Adrenal gland (tissue), 12 donors: Measurements from ENCODE around the gene PPP2R2C. TPM values are rescaled to one million over a fixed set of nuclear protein-coding genes. Genes with fewer than 3 reads are reported as not detected.

Experiments used
- DNase-seq, 7 donors: peaks; one replicate each; pipeline ENCODE4 v3.0.0-alpha.2; 2019 to 2020
- H3K27ac ChIP-seq, 5 donors: fragments of 200-600 bp; sonication (generic) in 4 of 5; 1 replicate in 3 of 5; 2 replicates in 2 of 5; pipeline versions ENCODE4 v1.5.1 to v1.8.0; 2016 to 2020; ENCODE audit warnings: mild to moderate bottlenecking in 1 of 5
- H3K27me3 ChIP-seq: fragments of 200-600 bp; 2 replicates; pipeline ENCODE4 v1.8.0; 2021
- H3K36me3 ChIP-seq, 2 donors: fragments of 200-600 bp; replicated peaks in 1 of 2; 1 replicate in 1 of 2; 2 replicates in 1 of 2; pipeline versions ENCODE4 v1.5.1 to v1.8.0; 2018 to 2022
- H3K4me1 ChIP-seq, 2 donors: fragments of 200-600 bp; replicated peaks in 1 of 2; 1 replicate in 1 of 2; 2 replicates in 1 of 2; pipeline versions ENCODE4 v1.5.1 to v1.8.0; 2018 to 2021
- H3K4me3 ChIP-seq, 4 donors: fragments of 200-600 bp; sonication (generic) in 3 of 4; one replicate each; pipeline ENCODE4 v1.5.1; 2016 to 2018
- H3K9me3 ChIP-seq, 3 donors: fragments of 200-600 bp; sonication (generic) in 1 of 3; replicated peaks in 1 of 3; 1 replicate in 2 of 3; 2 replicates in 1 of 3; pipeline versions ENCODE4 v1.5.1 to v1.8.0; 2016 to 2021
- POLR2A ChIP-seq, 2 donors: fragments of 450-650 bp; IDR thresholded peaks; one replicate each; pipeline ENCODE4 v1.6.1; 2017; ENCODE audit warnings: antibody characterized with exemption in 2 of 2, mild to moderate bottlenecking in 2 of 2, moderate library complexity in 1 of 2
- WGBS, 4 donors: extraction: QIAGEN DNeasy Blood & Tissue Kit in 2 of 4; methylation state at CpG; one replicate each; pipeline versions ENCODE4 v1.1.5 to v1.1.7; 2013 to 2017; 5-methylcytosine and 5-hydroxymethylcytosine counted together
- intact Hi-C, 2 donors: fragments of 100-400 bp; cut with DNase I; formaldehyde crosslinking; loops; one replicate each; pipeline versions ENCODE4 v1.14.1 to v1.15.0; 2022 to 2023
- polyA plus RNA-seq, 3 donors: library from polyadenylated mRNA; stranded (reverse); fragments of 200-250 nt in 2 of 3; fragments of 350-450 nt in 1 of 3; fragmentation: Illumina TruSeq in 1 of 3; extraction: RNeasy Lipid Tissue Mini Kit (QIAGEN cat#74804) in 1 of 3; gene quantifications; one replicate each; pipeline ENCODE4 v1.2.3, GENCODE V29; 2013 to 2014
- total RNA-seq, 9 donors: library from RNA; depleted of rRNA in 4 of 9; stranded (reverse); fragments of >200 nt in 4 of 9; fragments of 120-200 nt in 1 of 9; fragmentation: NEBNext Ultra II Directional in 1 of 9; extraction: Animal tissue kit (Norgen Biotek cat#: 25700) in 1 of 9; gene quantifications; one replicate each; pipeline versions ENCODE4 v1.1.0 to v1.2.4, GENCODE V29; 2013 to 2023
- TF ChIP-seq, protein P1 (sequence below), 6 experiments: fragments of 450-650 bp in 4 of 6; fragments of 200-600 bp in 2 of 6; sonication (generic) in 1 of 6; IDR thresholded peaks; 1 replicate in 5 of 6; 2 replicates in 1 of 6; pipeline versions ENCODE4 v1.5.1 to v1.8.0; 2016 to 2021; ENCODE audit warnings: antibody characterized with exemption in 6 of 6, mild to moderate bottlenecking in 2 of 6, moderate library complexity in 1 of 6
- donor health status: healthy with polysubstance abuse.
- donor health status: Bipolar disorder and iron deficiency.
- donor health status: DM: yes; HTN: yes; CAD: no.
- donor health status: DM: no; HTN: no; CAD: no.
- donor health status: DM: no; HTN: no; CAD: no.
- donor health status: DM: yes; HTN: yes; CAD: no.

Gene PPP2R2C
- total and polyA plus RNA-seq, 12 donors: 0.17 to 7.2 (median 2.0) TPM; not detected in 3

DNA sequence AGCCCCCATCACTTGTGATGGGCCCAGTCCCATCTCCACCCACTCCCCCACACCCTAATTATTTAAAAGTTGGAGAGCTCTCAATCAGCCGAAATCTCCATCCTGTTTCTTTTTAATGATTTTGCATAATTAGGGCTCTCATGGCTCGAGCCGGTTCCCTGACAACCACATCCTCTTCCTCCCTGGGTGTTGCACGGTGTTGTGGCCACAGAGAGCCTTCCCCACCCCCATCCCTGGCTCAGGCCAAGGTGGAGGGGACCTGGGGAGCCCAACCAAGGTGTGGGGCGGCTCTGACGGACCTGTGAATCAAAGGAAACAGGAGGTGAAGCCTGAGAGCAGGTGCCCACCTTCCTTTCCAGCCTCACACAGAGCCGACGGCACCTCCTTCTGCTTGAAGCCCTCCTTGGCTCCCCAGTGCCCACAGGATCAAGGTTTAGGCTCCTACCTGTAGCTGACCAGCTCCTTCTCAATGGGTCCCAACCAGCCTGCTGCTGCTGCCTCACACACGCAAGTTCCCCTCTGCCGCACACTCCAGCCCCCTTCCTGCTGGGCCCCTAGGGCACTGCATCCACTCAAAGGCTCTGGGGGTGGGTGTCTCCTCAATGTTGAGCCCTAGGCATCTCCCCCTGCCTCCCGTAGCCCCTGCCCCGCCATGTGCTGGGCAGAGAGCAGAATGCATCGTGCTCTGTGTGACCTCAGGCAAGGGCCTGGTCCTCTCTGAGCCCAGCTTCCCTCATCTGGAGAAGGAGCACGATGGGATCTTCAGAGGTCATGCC is 134.1 kb downstream of the PPP2R2C start:
- Histone ChIP-seq H3K27ac (no peak overlapping the region), H3K27me3 (peaks cover 11% of the 10 kb centered on the region), H3K9me3 (no peaks in the 10 kb centered on the region), H3K4me1 (no peaks in the 10 kb centered on the region), H3K4me3 (no peak overlapping the region), H3K36me3 (no peaks in the 10 kb centered on the region)
- DNase-seq: no peak
- TF ChIP-seq, protein P1, sequence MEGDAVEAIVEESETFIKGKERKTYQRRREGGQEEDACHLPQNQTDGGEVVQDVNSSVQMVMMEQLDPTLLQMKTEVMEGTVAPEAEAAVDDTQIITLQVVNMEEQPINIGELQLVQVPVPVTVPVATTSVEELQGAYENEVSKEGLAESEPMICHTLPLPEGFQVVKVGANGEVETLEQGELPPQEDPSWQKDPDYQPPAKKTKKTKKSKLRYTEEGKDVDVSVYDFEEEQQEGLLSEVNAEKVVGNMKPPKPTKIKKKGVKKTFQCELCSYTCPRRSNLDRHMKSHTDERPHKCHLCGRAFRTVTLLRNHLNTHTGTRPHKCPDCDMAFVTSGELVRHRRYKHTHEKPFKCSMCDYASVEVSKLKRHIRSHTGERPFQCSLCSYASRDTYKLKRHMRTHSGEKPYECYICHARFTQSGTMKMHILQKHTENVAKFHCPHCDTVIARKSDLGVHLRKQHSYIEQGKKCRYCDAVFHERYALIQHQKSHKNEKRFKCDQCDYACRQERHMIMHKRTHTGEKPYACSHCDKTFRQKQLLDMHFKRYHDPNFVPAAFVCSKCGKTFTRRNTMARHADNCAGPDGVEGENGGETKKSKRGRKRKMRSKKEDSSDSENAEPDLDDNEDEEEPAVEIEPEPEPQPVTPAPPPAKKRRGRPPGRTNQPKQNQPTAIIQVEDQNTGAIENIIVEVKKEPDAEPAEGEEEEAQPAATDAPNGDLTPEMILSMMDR (IDR thresholded peaks at IDR 0.05): no peak
- intact Hi-C loops: loop anchor here in 1 of 2 donors (10.0 kb wide), 1 partner anchor 206 kb away; no protein-coding TSS in a partner anchor
- WGBS, 4 donors: 53 to 61% (median 59%) methylated on average over 9 to 14 of the region's 14 CpGs

DNA sequence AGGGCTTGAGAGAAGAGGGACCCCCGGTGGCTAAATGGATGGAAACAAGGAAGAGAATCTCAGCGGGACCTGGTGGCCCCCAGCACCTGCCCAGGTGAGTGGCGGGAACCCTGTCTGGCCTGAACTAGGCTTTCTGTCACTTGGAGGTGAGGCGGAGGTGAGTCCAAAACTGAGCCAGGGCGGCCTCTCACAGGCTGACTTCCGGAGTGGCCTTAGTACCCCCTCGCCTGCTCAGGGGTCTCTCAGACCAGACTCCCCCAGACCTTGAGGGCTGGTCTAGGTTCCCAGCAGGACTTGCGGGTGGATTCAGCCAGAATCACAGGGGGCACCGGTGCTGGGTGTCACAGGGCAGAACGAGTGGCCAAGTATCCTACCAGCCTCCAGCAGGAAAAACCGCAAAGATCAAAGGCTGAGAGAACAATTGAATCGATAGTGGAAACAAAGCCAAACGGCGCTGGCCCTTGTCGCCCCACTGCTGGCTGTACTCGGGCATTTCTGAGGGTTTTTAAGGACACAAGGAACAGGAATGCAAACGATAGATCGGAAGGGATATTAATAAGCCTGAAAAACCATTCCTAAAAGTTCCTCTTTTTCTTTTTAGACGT is 135.0 kb downstream of the PPP2R2C start:
- Histone ChIP-seq H3K36me3 (no peaks in the 10 kb centered on the region), H3K4me3 (no peak overlapping the region), H3K27me3 (peaks cover 11% of the 10 kb centered on the region), H3K4me1 (no peaks in the 10 kb centered on the region), H3K9me3 (no peaks in the 10 kb centered on the region), H3K27ac (no peak overlapping the region)
- TF ChIP-seq, protein P1 (IDR thresholded peaks at IDR 0.05): no peak
- no peak for TF ChIP-seq POLR2A (IDR thresholded peaks at IDR 0.05)
- intact Hi-C loops: loop anchor here in 1 of 2 donors (10.0 kb wide), 1 partner anchor 207 kb away; no protein-coding TSS in a partner anchor
- 33 to 41% (median 34%) methylated on average over 16 to 19 of the region's 19 CpGs for WGBS, 4 donors
- no peak for DNase-seq

DNA sequence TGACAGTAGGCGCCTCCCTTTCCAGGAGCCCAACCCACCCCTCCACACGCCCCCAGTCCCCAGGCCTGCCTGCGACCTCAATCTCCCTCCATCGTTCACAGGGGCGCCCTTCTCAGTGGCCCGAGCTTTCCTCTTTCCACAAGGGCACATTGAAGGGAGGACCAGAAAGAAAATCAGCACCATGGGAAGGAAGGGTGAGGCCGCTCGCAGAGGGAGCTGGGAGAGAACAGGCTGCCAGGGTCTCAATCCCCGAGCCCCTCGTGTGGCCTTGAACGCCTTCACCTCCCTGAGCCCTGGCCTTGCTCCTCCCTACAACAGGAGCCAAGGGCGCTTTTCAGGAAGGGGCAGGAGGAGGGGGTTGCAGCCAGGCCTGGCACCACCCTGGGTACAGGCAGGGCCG is 136.2 kb downstream of the PPP2R2C start:
- H3K4me1 ChIP-seq: no peaks in the 10 kb centered on the region
- 62 to 85% (median 67%) methylated on average over 10 to 13 of the region's 13 CpGs for WGBS, 4 donors
- TF ChIP-seq POLR2A (IDR thresholded peaks at IDR 0.05): no peak
- TF ChIP-seq, protein P1 (IDR thresholded peaks at IDR 0.05): no peak
- no peaks in the 10 kb centered on the region for H3K9me3 ChIP-seq
- H3K27ac ChIP-seq: no peak overlapping the region
- intact Hi-C loops: loop anchor here in 1 of 2 donors (10.0 kb wide), 1 partner anchor 209 kb away; no protein-coding TSS in a partner anchor
- no peak overlapping the region for H3K4me3 ChIP-seq
- no peak for DNase-seq
- H3K36me3 ChIP-seq: no peaks in the 10 kb centered on the region
- H3K27me3 ChIP-seq: peaks cover 11% of the 10 kb centered on the region

DNA sequence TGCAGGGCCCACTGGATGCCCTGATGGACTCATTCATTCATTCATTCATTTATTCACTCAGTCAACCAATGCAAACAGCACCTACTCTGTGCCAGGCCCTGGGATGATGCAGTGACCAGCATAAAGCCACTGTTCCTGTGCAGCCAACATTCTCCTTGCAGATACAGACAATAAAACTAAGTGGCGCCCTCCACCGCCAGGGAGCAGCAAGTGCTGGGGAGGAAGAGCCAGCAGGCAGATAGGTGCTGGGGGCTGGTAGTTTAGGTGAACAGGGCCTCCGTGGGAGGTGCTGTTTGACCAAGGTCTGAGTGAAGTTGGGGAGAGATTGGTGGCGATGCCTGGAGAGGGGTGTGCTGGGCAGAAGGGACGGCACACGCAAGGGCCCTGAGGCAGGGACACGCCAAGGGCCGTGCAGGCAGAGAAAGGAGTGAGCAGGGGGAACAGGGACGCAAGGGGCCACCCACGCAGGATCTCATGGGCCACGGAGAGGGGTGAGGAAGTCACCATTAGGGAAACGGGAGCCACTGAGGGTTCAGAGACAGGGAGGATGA is 137.3 kb downstream of the PPP2R2C start:
- Histone ChIP-seq H3K36me3 (no peaks in the 10 kb centered on the region), H3K9me3 (no peaks in the 10 kb centered on the region), H3K27ac (no peak overlapping the region), H3K27me3 (peaks cover 11% of the 10 kb centered on the region), H3K4me1 (no peaks in the 10 kb centered on the region), H3K4me3 (no peak overlapping the region)
- no peak for TF ChIP-seq POLR2A (IDR thresholded peaks at IDR 0.05)
- TF ChIP-seq, protein P1 (IDR thresholded peaks at IDR 0.05): no peak
- DNase-seq: no peak
- 58 to 73% (median 66%) methylated on average over 12 of the region's 12 CpGs for WGBS, 4 donors
- intact Hi-C loops: loop anchor here in 1 of 2 donors (10.0 kb wide), 1 partner anchor 210 kb away; no protein-coding TSS in a partner anchor
